Limb (tissue), 2 donors: ENCODE measurements around the gene BBS7.

Experiments
- DNase-seq, 2 donors: peaks; one replicate each; pipeline ENCODE4 v3.0.0-alpha.2; 2016; ENCODE audit errors: extremely low spot score in 2 of 2

BBS7 gene

DNA sequence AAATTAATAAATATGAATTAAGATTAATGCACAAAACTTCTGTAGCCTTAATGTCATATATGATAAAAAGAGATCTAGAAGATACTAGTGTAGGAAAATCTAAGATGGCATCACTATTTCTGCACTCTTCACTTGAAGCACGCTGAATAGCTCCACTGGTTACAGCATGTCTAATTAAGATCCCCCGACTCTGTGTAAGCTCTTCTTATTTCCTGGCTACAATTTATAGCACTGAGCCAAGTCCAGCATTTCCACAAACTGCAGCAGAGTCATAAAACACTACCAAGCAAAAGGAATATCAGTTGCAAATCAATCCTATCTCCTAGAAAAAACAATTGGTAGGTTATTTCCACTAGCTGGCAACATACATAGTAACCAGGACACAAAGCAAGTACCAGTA is 45.3 kb downstream of the BBS7 start:
- DNase-seq = no peak

- no peak for DNase-seq
Observed at GRCh38 chr4:121824171-121824527, 46.1 kb downstream of the BBS7 start.

- DNase-seq = peak; percentile 95 to 97
Observed at GRCh38 chr4:121823505-121824170, 46.6 kb downstream of the BBS7 start, which contains the start of gene CCNA2. TSS of gene CCNA2 (minus strand) at chr4:121823883. CDS start at chr4:121823628, 255 bp downstream.

GRCh38 chr4:121822796-121823504 is 47.3 kb downstream of the BBS7 start:
- DNase-seq = peak; percentile 12 to 38

GRCh38 chr4:121822047-121822446 is 48.2 kb downstream of the BBS7 start:
- DNase-seq = no peak

DNA sequence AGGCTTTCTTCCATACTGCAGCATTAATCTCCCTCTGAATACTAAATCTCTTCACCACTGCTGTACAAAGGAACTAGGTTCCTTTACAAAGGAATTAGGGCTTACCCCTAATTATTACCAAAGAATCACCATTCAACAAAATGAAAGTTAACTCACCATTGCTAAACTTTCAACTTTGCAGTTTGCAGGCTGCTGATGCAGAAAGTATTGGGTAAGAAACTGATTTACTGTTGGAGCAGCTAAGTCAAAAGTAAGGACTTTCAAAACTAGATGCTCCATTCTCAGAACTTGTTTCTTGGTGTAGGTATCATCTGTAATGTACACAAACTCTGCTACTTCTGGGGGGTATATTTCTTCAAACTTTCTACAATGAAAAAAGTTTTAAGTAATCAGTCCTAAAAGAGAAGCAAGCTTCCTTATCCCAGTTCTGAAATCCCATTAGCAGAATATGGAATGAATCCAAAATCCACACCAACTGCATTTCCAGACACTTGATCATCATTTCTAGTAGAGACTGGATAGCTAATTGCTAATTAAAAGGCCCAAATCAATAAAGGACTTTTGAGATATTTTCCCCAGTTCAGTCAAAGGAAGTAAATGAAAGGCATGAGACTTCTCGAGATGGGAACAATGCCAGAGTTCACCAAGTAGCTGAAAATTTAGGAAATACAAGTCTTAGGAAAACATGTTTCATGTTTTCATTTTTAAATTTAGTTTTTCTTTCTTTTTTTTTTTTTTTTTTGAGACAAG is 50.9 kb downstream of the BBS7 start:
- DNase-seq = no peak

DNA sequence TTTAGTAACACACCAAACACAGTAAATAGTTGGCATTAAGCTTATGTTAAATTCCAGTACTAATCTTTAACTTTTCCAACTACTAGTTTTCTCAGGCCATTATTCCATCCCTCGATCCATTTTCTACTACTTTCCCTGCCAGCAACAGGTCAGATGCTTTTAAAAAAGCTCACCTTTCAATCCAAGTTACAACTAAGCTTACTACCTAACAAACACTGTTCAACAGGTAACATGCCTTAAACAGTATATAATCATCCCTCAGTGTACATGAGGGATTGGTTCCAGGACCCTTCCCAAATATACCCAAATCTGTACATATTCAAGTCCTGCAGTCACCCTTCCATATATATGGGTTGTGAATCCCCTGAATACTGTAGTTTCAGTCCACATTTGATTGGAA is 52.1 kb downstream of the BBS7 start:
- DNase-seq = no peak

DNA sequence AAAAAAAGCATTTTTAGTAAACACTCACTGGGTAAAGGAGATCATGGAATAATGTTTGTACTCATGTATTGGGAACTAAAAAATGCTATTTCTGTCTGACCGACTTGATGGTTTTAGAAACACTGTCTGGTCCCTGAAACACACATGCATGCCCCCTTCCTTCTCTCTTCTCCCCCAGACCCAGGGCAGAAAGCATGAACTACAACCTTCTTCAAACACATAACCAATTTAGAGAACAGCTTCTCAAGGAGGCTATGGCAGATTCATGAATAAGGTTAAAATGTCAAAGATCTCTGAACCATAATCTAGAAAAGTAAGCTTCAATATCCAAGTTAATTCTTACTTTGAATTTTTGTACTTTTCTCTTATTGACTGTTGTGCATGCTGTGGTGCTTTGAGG is 52.6 kb downstream of the BBS7 start:
- no peak for DNase-seq

DNA sequence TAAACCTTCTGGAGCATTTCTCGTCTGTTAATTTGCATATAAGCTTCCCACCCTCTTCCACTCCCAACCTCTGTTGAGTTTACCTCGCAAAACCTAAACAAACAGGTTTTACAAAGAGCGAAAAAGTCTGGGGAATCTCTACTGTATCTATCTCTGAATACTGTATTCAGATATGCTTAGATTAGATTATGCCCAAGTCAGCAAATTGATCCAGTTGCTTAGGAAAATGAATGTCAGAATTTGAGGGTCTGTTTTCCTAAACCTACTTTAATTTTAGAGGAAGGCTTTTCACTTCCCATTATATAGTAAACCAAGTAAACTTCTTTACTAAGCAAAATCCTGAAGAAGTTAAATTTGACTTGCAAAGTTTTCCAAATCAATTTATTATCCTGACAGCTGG is 53.3 kb downstream of the BBS7 start:
- no peak for DNase-seq

DNA sequence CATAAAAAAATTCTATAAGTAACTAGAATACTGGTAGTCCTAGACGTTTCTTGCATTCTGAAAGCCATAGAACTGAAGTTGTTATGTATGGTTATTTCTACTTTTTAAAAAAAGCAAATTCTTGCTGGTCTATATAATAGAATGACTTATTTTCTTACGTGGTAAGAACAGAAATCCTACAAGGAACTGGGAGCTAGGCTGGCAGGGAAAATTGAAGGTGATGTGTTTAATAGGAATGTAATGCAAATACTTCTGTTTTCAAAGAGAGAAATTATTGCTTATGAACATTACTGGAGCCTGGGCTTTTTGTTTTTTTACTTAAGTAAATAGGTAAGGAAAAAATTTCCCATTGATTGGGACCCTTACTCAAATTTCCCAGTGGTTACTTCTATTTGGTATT is 55.5 kb downstream of the BBS7 start:
- no peak for DNase-seq

- DNase-seq = no peak
Observed at GRCh38 chr4:121811122-121811521, 59.2 kb downstream of the BBS7 start.

DNA sequence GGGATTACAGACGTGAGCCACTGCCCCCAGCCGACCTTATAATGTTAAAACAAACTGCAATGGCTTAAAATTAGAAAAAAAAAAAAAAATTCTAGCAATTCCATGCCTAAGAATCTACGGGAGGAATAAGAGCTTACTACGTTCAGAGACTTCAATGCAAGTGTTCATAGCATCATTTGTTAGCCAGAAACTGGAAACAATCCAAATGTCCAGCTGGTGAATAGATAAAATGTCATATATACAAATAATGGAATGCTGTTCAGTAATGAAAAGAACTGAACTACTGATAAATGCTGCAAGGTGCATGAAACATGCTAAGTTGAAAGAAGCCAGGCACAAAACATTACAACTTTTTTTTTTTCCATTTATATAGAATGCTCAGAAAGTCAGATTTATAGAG is 63.9 kb downstream of the BBS7 start:
- no peak for DNase-seq

DNA sequence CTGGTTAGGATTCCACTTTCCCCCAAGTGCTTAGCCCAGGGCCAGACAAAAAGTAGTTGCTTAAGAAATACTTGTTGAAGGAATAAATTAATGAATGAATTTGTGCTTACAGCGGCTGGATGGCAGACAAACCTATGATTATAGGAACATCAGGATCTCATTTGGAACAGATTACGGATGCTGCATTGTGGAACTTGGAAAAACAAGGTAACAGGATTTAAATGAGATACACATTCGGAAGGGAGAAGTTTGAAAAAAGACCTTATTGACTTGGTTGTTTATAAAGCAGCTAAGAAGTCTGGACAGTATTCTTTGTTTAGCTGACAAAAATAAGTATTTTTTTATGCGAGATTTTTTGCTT is 68.6 kb downstream of the BBS7 start:
- no peak for DNase-seq

- DNase-seq = peak; percentile 94 to 97
Observed at GRCh38 chr4:121800961-121801714, 69.1 kb downstream of the BBS7 start, which contains the start of gene EXOSC9. TSS of gene EXOSC9 (plus strand) at chr4:121801323. CDS start at chr4:121801425, 102 bp downstream.

- DNase-seq = no peak
Observed at GRCh38 chr4:121800638-121800960, 69.7 kb downstream of the BBS7 start.

DNA sequence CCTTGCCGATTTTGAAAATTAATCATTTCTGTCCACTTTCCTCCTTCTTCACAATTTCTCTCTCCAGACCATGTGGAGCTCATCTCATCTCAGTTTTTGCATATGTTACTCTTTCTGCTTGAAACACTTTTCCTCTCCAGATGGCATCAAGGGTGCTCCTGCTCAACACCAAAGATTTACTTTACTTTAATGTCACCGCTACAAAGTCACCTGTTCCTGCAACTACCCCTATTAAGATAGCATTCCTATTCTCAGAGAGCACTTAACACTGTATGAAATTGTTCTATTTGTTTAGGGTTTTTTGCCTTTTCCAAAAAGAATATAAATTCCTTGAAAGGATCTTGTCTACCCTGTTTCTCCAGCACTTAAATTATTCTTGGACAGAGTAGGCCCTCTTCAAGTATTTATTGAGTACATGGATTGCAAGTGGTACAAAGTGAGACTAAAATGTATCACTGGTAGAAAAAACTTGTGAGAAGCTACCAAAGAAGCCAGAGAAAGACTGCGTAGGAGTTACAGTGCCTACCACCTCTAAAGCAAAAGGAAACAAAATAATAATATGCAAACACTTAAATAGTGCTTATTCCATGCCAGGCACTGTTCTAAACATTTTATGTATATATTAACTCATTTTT is 70.3 kb downstream of the BBS7 start:
- no peak for DNase-seq

DNA sequence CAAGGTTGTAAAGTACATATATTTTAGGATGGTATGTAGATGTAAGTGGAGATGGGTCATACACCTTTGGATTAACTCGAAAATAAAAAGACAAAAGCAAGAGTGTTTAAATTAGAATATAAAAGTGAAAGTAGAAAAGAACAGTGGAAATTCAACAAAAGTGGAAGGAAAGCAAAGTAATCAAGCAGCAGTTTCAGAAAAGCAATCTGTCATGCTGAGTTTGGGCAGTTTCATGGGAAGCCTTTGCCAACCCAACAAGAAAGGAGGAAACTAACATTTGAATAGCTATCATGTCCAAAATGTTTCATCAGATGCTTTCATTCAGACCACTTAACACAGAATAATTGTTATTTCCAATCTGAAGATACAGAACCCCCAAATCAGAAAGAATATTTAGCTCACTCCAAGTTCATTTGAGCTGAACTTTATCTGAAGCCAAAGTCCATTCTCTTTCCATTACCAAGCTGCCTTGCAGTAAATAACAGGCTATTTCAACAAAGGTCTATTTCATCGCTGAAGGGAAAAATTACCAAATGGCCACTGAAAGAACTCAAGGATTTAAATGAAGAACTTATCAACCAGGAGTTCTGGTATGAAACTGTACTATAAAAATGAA is 71.0 kb downstream of the BBS7 start:
- no peak for DNase-seq

GRCh38 chr4:121796283-121796682 is 74.0 kb downstream of the BBS7 start:
- DNase-seq = no peak

- DNase-seq = no peak
Observed at GRCh38 chr4:121794505-121795188, 75.6 kb downstream of the BBS7 start.

GRCh38 chr4:121792966-121793365 is 77.3 kb downstream of the BBS7 start:
- no peak for DNase-seq
